Right renal pelvis (tissue), 4 donors: ENCODE measurements around the gene FAM13B. TPM values are rescaled to one million over a fixed set of nuclear protein-coding genes. Genes with fewer than 3 reads are reported as not detected.
"Not testable (repeated sequence)": the region's sequence is repeated elsewhere in the genome, so short reads cannot be mapped to it uniquely, and the experiment has no call there.

Source experiments
- DNase-seq, 4 donors: peaks; one replicate each; pipeline ENCODE4 v3.0.0-alpha.2; 2013; ENCODE audit warnings: low read depth in 4 of 4, low spot score in 3 of 4, missing footprints in 1 of 4
- polyA plus RNA-seq, 4 donors: library from polyadenylated mRNA; unstranded; fragments of 120-200 nt; gene quantifications; one replicate each; pipeline ENCODE4 v1.2.1, GENCODE V29; 2013; ENCODE audit not compliant: insufficient read length in 4 of 4

Gene FAM13B
- polyA plus RNA-seq, 4 donors: 48.5 to 60.0 (median 54.2) TPM

GRCh38 chr5:137994556-137994955, 38.3 kb downstream of the FAM13B start:
- no peak for DNase-seq

GRCh38 chr5:137989419-137989818, 43.5 kb downstream of the FAM13B start:
- DNase-seq: no peak

DNA sequence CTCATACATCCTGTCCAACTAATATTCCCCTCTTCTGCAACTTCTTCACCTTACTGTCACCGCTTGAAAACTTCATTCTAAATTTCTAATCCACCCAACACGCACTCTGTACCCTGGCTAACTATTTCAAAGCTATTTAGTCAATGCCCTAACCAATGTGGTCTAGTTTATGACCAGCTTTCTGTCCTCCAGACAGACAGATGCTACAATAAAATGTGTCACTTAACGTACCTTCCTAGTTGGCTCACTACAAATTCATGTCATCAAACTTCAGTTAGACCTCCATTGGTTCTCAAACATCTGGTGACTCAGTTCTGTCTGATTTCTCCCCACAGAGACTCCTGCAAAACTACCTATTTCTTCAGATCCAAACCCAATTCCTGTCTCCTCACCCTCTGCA, 57.7 kb downstream of the FAM13B start:
- DNase-seq: no peak

GRCh38 chr5:137970384-137970783, 62.5 kb downstream of the FAM13B start:
- DNase-seq: not testable (repeated sequence)

- no peak for DNase-seq
These were observed 72.1 kb downstream of the FAM13B start for GRCh38 chr5:137960819-137961218.

GRCh38 chr5:137960141-137960540, 72.7 kb downstream of the FAM13B start:
- no peak for DNase-seq

- DNase-seq: no peak
These were observed 73.4 kb downstream of the FAM13B start for GRCh38 chr5:137959488-137959887.

DNA sequence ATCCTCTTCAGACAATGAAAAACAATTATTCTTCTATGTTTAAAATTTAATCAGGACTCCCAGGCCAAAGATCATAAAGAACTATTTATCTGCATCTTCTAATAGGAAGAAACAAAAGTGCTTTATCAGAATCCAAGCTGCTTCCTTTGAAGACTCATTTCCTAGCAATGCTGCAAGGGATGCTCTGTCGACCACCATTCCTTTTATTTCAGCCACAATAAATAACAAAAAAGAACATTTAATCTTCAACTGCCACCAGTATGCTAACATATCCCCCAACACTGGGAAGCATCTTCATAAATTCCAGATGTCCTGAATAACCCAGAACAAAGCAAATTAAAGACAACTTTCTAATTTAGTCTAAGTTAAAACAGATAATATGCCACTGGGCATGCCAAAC, 74.9 kb downstream of the FAM13B start:
- DNase-seq: no peak

DNA sequence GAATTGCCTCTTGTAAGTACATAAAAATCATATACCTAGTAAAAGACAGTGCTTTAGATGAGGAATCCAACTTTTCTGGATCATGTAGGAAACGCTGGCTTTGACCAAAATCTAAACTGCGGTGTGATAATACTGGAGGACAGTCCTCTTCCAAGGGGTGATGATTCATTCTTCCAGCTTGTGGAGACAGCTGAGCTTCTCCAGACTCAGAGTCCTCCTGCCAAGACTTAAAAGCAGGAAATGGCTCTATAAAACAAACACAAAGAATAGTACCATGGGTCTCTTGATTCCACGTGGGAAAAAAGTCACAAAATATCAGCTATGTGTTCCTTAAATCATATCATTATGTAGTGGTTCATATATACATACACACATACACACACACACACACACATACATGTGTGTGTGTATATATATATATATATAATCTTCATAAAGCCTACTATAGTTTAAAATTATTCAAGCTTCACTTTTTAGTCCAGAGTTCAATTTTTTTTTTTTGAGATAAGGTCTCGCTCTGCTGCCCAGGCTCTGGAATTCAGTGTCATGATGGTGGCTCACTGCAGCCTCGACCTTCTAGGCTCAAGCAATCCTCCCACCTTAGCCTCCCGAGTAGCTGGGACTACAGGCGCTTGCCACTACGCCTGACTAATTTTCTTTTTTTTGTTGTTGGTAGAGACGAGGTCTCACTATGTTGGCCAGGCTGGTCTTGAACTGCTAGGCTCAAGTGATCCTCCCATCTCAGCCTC, 78.6 kb downstream of the FAM13B start:
- no peak for DNase-seq

DNA sequence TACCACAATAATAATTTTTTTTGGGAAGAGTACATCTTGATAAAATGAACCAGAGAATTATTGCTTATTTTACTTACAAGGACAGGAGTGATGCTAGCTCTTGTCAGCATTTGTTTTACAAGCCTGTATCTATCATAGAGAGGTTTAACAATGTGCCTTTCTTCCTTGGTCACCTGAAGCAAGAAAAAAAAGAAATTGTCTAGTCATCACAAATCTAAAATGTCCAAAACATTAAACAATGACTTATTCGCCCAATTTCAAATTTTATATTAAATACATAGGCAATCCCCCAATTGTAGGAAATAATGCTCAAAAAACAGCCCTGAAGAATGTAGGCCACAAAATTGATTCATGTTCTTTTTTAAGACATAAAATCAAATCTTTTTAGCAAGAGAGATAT, 87.1 kb downstream of the FAM13B start:
- no peak for DNase-seq

GRCh38 chr5:137944280-137944679, 88.6 kb downstream of the FAM13B start:
- not testable (repeated sequence) for DNase-seq

- no peak for DNase-seq
These were observed 93.5 kb downstream of the FAM13B start for GRCh38 chr5:137939331-137939730.

- no peak for DNase-seq
These were observed 94.1 kb downstream of the FAM13B start for GRCh38 chr5:137938751-137939143.

DNA sequence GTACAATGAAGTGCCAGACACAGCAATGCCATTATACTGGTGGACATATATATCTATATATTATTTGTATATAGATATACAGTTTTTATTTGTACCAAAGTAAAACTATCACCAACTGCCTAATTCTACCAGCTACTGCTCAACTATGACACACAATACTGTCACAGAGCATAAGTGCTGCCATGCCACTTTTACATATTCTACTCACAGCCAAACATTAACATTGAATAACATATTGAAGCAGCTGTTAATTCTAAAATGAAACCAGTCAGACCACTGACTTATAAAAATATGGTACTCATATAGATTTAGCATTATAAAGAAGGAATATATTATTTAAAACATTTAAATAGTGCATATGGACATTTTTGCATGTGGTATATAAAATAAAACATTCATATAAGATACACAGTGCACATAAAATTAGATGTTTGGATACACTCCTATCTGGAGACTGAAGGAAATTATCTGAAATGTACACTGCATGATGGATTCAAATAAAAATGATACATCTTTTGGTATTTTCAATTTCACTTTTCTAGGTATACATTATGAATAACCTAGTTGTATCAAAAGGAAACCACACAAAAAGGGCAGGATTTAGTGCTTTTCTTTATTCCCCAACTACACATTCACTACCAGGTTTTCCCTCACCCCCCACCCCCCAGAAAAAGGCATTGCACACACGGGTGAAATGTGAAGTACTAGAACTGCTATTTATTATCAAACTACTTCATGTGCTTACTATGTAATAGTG, 94.7 kb downstream of the FAM13B start:
- DNase-seq: no peak

GRCh38 chr5:137935694-137936093, 97.2 kb downstream of the FAM13B start:
- no peak for DNase-seq

DNA sequence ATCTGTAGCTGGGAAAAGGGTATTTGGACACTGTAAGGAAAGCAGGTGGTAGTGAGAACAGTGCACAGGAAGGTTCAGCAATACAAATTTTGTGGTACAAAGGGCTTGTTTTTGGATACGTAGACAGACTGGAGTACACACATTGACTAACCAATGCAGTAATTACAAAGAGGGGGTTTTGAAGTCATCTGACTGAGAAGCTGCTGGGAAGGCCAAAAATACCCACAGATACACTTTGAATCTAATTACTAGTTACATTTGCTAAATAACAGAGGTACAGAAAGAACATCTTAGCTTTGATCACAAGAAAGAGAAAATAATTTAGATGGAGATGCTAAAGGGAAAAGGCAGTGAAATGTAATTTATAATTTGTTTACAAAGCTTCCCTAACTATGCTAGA, 97.7 kb downstream of the FAM13B start:
- DNase-seq: no peak

DNA sequence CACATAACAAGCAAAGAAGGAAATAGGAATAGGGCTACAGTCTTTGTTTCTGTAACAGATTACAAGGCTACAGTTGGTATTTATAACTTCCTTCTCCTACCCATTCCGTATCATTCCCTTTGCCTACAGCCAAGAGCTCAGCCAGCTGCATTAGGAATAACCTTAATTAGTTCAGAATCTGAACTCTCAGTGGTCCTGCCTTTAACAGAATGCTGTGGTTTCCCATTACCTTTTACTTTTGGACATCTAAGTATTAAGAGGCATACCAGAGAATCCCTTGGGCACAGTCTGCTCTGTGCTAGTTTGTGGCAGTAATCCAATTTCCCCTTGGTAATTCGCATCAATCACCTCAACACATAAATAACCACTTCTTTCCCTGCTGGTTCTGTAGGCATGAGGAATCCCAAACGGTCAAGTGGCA, 99.4 kb downstream of the FAM13B start:
- DNase-seq: no peak

GRCh38 chr5:137932800-137933199, 100.1 kb downstream of the FAM13B start:
- DNase-seq: no peak

DNA sequence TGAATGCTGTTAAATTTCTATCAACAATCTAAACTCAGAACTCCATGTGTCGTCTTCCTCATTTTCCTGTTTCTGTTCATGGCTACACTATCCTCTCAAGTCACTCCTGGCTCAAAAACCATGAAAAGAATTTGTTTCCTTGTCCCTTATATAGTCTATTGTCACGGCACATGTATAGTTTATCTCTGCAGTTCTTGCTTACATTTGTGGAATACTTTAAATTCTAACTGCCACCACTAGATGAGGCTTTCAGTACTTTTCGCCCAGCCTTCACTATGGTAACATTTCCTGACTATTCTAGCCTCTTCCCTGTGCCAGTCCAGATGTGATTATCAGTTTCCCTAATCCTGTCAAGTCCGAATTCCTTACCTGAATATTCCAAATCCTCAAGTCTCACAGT, 109.0 kb downstream of the FAM13B start:
- DNase-seq: no peak

DNA sequence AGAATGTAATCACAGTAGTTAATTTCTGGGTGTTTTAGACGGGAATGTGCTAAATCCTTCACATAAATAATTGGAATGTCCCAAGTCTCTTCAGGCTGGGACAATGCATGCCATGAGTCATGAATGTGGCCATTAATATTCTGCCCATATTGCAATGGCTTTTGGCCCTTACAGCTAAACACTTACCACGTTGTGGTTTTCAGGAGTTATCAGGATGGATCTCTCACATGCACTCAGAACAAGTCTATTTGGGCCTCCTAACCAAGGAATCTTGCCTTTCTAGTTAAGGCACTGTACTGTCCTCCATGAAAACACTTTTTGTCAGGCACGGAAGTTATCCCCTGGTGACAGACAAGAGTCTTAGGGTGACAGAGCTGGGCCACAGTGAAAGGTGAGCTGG, 110.9 kb downstream of the FAM13B start:
- DNase-seq: no peak

DNA sequence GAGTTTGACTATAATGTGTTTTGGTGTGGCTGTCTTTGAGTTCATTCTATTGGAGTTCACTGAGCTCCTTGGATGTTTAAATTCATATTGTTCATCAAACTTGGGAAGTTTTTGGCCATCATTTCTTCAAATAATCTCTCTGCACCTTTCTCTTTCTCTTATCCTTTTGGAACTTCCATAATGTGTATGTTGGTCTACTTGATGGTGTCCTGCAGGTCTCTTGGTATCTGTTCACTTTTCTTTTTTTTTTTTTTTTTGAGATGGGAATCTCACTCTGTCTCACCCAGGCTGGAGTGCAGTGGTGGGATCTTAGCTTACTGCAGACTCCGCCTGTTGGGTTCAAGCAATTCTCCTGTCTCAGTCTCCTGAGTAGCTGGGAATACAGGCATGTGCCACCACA, 116.0 kb downstream of the FAM13B start:
- no peak for DNase-seq

GRCh38 chr5:137914758-137915157, 118.1 kb downstream of the FAM13B start:
- no peak for DNase-seq
